B cell (primary cell): ENCODE data around the gene VILL.

Experiments
- CTCF ChIP-seq: fragments of 200-600 bp; IDR thresholded peaks from one replicate; pipeline ENCODE4 v1.8.0; 2022; ENCODE audit warnings: antibody characterized with exemption, mild to moderate bottlenecking
- EZH2 ChIP-seq: IDR thresholded peaks from 2 replicates; pipeline ENCODE4 v1.6.1; 2012; ENCODE audit warnings: borderline replicate concordance, low read depth, mild to moderate bottlenecking, moderate library complexity, low read length; ENCODE audit not compliant: insufficient read depth, poor library complexity, severe bottlenecking

GRCh38 chr3:37964146-37964545, 26.4 kb upstream of the VILL start:
- TF ChIP-seq EZH2 (no peak), CTCF (no peak)
